Measurements from ENCODE around the gene RNF145.

GRCh38 chr5:159157552-159157951, 51.8 kb downstream of the RNF145 start:
- TF ChIP-seq CTCF (IDR thresholded peaks at IDR 0.05) (no peak), POLR2AphosphoS5 (IDR thresholded peaks at IDR 0.05) (no peak)
